ENCODE data around the gene FLT4. TPM values are rescaled to one million over a fixed set of nuclear protein-coding genes. Genes with fewer than 3 reads are reported as not detected.

Gene FLT4
- total RNA-seq, 1 donor from 2014 or later, result under 0.01 TPM

GRCh38 chr5:180627386-180628120 lies 21.8 kb downstream of the FLT4 start:
- peak; percentile 43 for FAIRE-seq
- no peak for TF ChIP-seq CTCF (IDR thresholded peaks at IDR 0.05; ENCODE audit: insufficient read depth, low read length, severe bottlenecking)
- no peak for DNase-seq (ENCODE audit: low read depth)
- Histone ChIP-seq H3K27me3 (ENCODE audit: control insufficient read depth, insufficient read depth, low read length) (no peaks in the 10 kb centered on the region), H3K36me3 (ENCODE audit: control insufficient read depth, insufficient read depth, low read length) (no peaks in the 10 kb centered on the region), H3K4me3 (ENCODE audit: low read depth, low read length) (no peak overlapping the region)

DNA sequence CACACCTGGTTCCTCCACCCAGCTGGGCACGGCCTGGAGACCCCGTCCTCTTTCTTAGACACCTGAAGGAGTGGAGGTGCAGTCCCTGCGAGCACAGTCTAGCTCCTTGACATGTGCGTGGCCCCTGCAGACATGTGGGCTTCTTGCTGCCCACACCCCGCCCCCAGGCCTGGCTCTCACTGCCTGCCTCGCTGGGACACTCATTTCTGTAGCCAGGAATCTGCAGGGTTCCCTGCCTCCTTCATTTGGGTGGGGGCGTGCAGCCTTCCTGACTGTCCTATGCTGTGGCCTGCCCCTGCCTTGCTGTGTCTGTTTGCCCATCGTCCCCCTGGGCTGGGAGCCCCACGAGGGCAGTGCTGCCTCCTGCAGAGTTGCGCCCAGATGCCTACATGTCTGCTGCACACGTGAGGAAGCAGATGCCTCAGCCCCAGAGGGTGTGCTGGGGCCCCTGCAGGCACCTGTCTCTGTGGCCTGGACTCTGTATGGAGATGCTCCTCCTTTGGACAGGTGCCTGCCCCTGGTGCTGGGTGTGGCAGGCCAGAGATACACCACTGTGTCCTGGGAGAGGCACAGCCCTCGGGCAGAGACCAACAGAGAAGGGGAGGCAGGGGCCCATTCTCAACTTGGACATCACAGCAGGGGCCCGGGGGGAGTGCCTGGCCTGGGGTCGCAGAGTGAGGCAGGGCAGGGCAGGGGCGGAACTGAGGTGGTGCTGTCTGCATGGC lies 22.6 kb downstream of the FLT4 start:
- no peaks in the 10 kb centered on the region for H3K27me3 ChIP-seq (ENCODE audit: control insufficient read depth, insufficient read depth, low read length)
- TF ChIP-seq CTCF (IDR thresholded peaks at IDR 0.05; ENCODE audit: insufficient read depth, low read length, severe bottlenecking), result no peak
- no peak overlapping the region for H3K4me3 ChIP-seq (ENCODE audit: low read depth, low read length)
- FAIRE-seq (no peak), DNase-seq (ENCODE audit: low read depth) (no peak)
- H3K36me3 ChIP-seq (ENCODE audit: control insufficient read depth, insufficient read depth, low read length), result no peaks in the 10 kb centered on the region

GRCh38 chr5:180625791-180626660 lies 23.4 kb downstream of the FLT4 start:
- TF ChIP-seq CTCF (IDR thresholded peaks at IDR 0.05; ENCODE audit: insufficient read depth, low read length, severe bottlenecking), result no peak
- no peaks in the 10 kb centered on the region for H3K27me3 ChIP-seq (ENCODE audit: control insufficient read depth, insufficient read depth, low read length)
- H3K4me3 ChIP-seq (ENCODE audit: low read depth, low read length), result no peak overlapping the region
- no peaks in the 10 kb centered on the region for H3K36me3 ChIP-seq (ENCODE audit: control insufficient read depth, insufficient read depth, low read length)
- no peak for DNase-seq (ENCODE audit: low read depth)
- FAIRE-seq, result no peak

- Histone ChIP-seq H3K36me3 (ENCODE audit: control insufficient read depth, insufficient read depth, low read length) (no peaks in the 10 kb centered on the region), H3K4me3 (ENCODE audit: low read depth, low read length) (no peak overlapping the region), H3K27me3 (ENCODE audit: control insufficient read depth, insufficient read depth, low read length) (no peaks in the 10 kb centered on the region)
- DNase-seq (ENCODE audit: low read depth) (no peak), FAIRE-seq (no peak)
- TF ChIP-seq CTCF (IDR thresholded peaks at IDR 0.05; ENCODE audit: insufficient read depth, low read length, severe bottlenecking), result no peak
Measured at GRCh38 chr5:180625125-180625790, 24.1 kb downstream of the FLT4 start.

GRCh38 chr5:180624587-180624986 lies 24.8 kb downstream of the FLT4 start:
- FAIRE-seq (no peak), DNase-seq (ENCODE audit: low read depth) (no peak)
- Histone ChIP-seq H3K27me3 (ENCODE audit: control insufficient read depth, insufficient read depth, low read length) (no peaks in the 10 kb centered on the region), H3K36me3 (ENCODE audit: control insufficient read depth, insufficient read depth, low read length) (no peaks in the 10 kb centered on the region), H3K4me3 (ENCODE audit: low read depth, low read length) (no peak overlapping the region)
- TF ChIP-seq CTCF (IDR thresholded peaks at IDR 0.05; ENCODE audit: insufficient read depth, low read length, severe bottlenecking), result no peak

Measured in bronchial epithelial cell (primary cell).